Activated naive CD4-positive, alpha-beta T cell treated with Interleukin-2 at 50 U/mL for 16 hours (primary cell): Measurements from ENCODE around the gene SIGLEC10.

Source experiments
- DNase-seq: peaks from one replicate; pipeline ENCODE4 v3.0.0-alpha.2; 2020

The SIGLEC10 gene

GRCh38 chr19:51364200-51365106, 53.0 kb downstream of the SIGLEC10 start:
- DNase-seq = no peak

- DNase-seq = no peak
These were observed 56.2 kb downstream of the SIGLEC10 start for GRCh38 chr19:51361239-51361638.
